Right atrium auricular region (tissue), 2 donors: Measurements from ENCODE around the gene NLK. TPM values are rescaled to one million over a fixed set of nuclear protein-coding genes. Genes with fewer than 3 reads are reported as not detected.
"Not testable (repeated sequence)": the region's sequence is repeated elsewhere in the genome, so short reads cannot be mapped to it uniquely, and the experiment has no call there.

Source experiments
- DNase-seq: peaks from one replicate; pipeline ENCODE4 v3.0.0-alpha.2; 2019; ENCODE audit warnings: low spot score
- H3K27ac ChIP-seq, 2 donors: fragments of 200-600 bp; sonication (generic); 1 replicate in 1 of 2; 2 replicates in 1 of 2; pipeline ENCODE4 v1.5.1; 2016 to 2019
- H3K27me3 ChIP-seq, 2 donors: fragments of 200-600 bp; sonication (generic); one replicate each; pipeline versions ENCODE4 v1.5.1 to v1.6.0; 2017 to 2019
- H3K36me3 ChIP-seq: fragments of 200-600 bp; sonication (generic); one replicate; pipeline ENCODE4 v1.5.1; 2016
- H3K4me1 ChIP-seq, 2 donors: fragments of 200-600 bp; sonication (generic); one replicate each; pipeline versions ENCODE4 v1.5.1 to v1.6.0; 2017 to 2019
- H3K4me3 ChIP-seq, 2 donors: fragments of 200-600 bp; sonication (generic); 1 replicate in 1 of 2; 2 replicates in 1 of 2; pipeline ENCODE4 v1.5.1; 2017 to 2019; ENCODE audit warnings: mild to moderate bottlenecking in 1 of 2, moderate library complexity in 1 of 2
- H3K9me3 ChIP-seq, 2 donors: fragments of 200-600 bp; sonication (generic); one replicate each; pipeline ENCODE4 v1.5.1; 2019
- total RNA-seq, 2 donors: library from RNA; depleted of rRNA; stranded (reverse); fragments of >200 nt; gene quantifications; one replicate each; pipeline ENCODE4 v1.1.0, GENCODE V29; 2016
- TF ChIP-seq, protein P1 (sequence below), 2 donors: fragments of 200-600 bp; sonication (generic); IDR thresholded peaks; one replicate each; pipeline ENCODE4 v1.5.1; 2019; ENCODE audit warnings: antibody characterized with exemption in 2 of 2

The NLK gene
- total RNA-seq, 2 donors from 2014 or later, result 17.9 to 19.4 TPM

DNA sequence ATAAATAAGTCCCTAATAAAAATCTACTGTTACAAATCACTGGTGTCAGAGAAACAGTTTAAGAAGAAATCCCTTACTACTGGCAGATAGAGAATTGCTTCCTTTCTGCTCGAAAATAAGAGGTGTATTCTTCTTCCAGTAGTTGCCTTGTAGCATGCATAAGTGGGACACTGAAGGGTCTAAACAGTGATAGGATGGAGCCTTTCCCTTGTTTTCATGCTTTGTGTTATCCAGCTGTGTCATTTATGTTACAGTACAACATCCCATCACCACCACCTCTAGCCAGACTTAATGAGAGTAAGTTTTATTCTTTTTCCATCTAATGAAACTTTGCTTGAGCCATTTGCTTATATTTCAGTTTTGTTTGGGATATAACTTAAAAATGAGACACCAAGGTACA is 54.3 kb downstream of the NLK start:
- H3K36me3 ChIP-seq, result no peaks in the 10 kb centered on the region
- TF ChIP-seq, protein P1, sequence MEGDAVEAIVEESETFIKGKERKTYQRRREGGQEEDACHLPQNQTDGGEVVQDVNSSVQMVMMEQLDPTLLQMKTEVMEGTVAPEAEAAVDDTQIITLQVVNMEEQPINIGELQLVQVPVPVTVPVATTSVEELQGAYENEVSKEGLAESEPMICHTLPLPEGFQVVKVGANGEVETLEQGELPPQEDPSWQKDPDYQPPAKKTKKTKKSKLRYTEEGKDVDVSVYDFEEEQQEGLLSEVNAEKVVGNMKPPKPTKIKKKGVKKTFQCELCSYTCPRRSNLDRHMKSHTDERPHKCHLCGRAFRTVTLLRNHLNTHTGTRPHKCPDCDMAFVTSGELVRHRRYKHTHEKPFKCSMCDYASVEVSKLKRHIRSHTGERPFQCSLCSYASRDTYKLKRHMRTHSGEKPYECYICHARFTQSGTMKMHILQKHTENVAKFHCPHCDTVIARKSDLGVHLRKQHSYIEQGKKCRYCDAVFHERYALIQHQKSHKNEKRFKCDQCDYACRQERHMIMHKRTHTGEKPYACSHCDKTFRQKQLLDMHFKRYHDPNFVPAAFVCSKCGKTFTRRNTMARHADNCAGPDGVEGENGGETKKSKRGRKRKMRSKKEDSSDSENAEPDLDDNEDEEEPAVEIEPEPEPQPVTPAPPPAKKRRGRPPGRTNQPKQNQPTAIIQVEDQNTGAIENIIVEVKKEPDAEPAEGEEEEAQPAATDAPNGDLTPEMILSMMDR (IDR thresholded peaks at IDR 0.05), result no peak
- no peaks in the 10 kb centered on the region for H3K27me3 ChIP-seq
- no peak overlapping the region for H3K4me3 ChIP-seq
- H3K9me3 ChIP-seq, result no peaks in the 10 kb centered on the region
- peaks cover 0 to 11% of the 10 kb centered on the region in 2 donors for H3K4me1 ChIP-seq
- DNase-seq, result no peak
- no peak overlapping the region for H3K27ac ChIP-seq

DNA sequence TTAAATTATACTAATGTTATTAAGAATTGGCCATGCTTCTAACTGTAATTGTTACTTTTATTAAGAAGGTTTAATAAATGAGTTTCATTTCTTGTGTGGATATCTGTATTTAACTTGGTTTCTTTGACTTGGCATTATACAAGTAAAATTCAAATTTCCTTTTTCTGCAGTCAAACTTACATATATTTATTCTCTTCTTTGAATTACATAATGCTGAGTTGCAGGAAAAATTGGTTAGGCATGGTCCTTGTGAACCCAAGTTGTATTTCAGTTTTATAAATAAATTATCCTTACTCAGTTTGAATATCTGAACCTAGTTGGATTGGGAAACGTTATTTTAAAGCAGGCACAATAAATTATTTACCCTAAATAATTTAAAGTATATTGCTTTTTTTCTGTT is 54.8 kb downstream of the NLK start:
- no peaks in the 10 kb centered on the region for H3K36me3 ChIP-seq
- TF ChIP-seq, protein P1 (IDR thresholded peaks at IDR 0.05), result no peak
- peaks cover 0 to 9% of the 10 kb centered on the region in 2 donors for H3K4me1 ChIP-seq

DNA sequence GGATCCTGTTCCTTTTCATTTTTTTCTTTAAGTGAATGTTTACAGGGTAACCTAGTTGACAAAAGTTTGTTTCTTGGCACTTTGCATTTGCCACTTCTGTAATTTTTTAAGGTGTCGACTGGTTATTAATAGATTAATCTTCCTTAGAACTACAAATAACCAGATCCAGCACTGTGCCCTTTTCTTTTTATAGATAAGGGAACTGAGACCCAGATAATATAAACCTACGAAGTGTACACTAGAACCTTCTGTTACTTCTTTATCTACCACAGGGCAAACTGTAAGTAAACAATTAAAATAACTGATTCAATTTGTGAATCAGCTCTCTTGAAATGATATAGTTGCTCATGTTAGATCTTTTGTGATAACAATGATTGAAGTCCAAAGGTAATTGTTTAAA is 55.4 kb downstream of the NLK start:
- DNase-seq, result no peak
- Histone ChIP-seq H3K27ac (no peak overlapping the region), H3K36me3 (no peaks in the 10 kb centered on the region), H3K4me1 (peaks cover 0 to 9% of the 10 kb centered on the region in 2 donors), H3K9me3 (no peaks in the 10 kb centered on the region), H3K4me3 (no peak overlapping the region), H3K27me3 (no peaks in the 10 kb centered on the region)
- TF ChIP-seq, protein P1 (IDR thresholded peaks at IDR 0.05), result no peak

More for the DNA sequence above, 54.8 kb downstream of the NLK start:
- no peak overlapping the region for H3K4me3 ChIP-seq
- DNase-seq, result no peak
- H3K9me3 ChIP-seq, result no peaks in the 10 kb centered on the region
- no peak overlapping the region for H3K27ac ChIP-seq
- H3K27me3 ChIP-seq, result no peaks in the 10 kb centered on the region

GRCh38 chr17:28098591-28098990 is 56.1 kb downstream of the NLK start:
- not testable (repeated sequence) for H3K9me3 ChIP-seq, H3K27me3 ChIP-seq, H3K36me3 ChIP-seq, H3K4me1 ChIP-seq, H3K4me3 ChIP-seq, H3K27ac ChIP-seq, DNase-seq

DNA sequence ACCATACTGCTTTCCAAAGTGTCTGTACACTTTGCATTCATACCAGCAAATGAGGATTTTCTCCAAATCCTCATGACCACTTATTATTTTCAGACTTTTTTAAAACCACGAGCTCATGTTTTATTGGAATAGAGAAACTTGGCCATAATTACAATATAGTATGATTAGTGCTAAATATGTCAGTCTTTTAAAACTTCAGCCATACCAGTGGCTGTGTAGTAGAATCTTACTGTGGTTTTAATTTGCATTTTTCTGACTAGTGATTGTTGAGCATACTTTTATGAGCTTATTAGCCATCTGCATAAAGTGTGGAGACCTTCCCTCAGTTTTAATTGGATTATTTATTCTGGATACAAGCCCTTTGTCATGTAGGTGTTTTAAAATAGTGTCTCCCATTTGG is 57.8 kb downstream of the NLK start:
- Histone ChIP-seq H3K36me3 (no peaks in the 10 kb centered on the region), H3K27ac (no peak overlapping the region), H3K27me3 (no peaks in the 10 kb centered on the region), H3K4me3 (no peak overlapping the region), H3K4me1 (peaks cover 0 to 9% of the 10 kb centered on the region in 2 donors), H3K9me3 (no peaks in the 10 kb centered on the region)
- no peak for DNase-seq
- TF ChIP-seq, protein P1 (IDR thresholded peaks at IDR 0.05), result no peak

DNA sequence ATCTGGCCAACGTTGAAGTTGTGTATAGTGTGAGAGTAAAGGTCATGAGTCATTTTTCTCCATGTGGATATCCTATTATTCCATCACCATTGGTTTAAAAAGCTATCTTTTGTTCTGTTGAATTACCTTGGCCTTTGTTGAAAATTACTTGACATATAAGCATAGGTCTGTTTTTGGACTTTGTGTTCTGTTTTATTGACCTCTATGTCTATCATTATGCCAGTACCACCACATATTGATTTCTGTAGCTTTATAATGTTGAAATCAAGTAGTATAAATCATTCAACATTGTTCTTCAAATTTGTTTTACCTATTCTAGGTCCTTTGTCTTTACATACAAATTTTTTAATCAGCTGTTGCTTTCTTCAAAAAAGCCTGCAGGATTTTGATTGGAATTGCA is 58.5 kb downstream of the NLK start:
- Histone ChIP-seq H3K4me1 (peaks cover 0 to 9% of the 10 kb centered on the region in 2 donors), H3K36me3 (no peaks in the 10 kb centered on the region), H3K9me3 (no peaks in the 10 kb centered on the region), H3K27me3 (no peaks in the 10 kb centered on the region), H3K27ac (no peak overlapping the region), H3K4me3 (no peak overlapping the region)
- no peak for DNase-seq
- TF ChIP-seq, protein P1 (IDR thresholded peaks at IDR 0.05), result no peak
